GM12892 (cell line): ENCODE results near the gene ZCWPW2.

Source experiments
- POLR2A ChIP-seq: IDR thresholded peaks from 2 replicates; pipeline ENCODE4 v1.6.1; 2011; ENCODE audit warnings: low read depth, low read length, control low read depth
- POLR2AphosphoS5 ChIP-seq: IDR thresholded peaks from 2 replicates; pipeline ENCODE4 v1.6.1; 2011; ENCODE audit warnings: low read depth, low read length, control low read depth
- TAF1 ChIP-seq: IDR thresholded peaks from 2 replicates; pipeline ENCODE4 v1.6.1; 2011; ENCODE audit warnings: low read depth, mild to moderate bottlenecking, control low read depth, low read length, borderline replicate concordance

DNA sequence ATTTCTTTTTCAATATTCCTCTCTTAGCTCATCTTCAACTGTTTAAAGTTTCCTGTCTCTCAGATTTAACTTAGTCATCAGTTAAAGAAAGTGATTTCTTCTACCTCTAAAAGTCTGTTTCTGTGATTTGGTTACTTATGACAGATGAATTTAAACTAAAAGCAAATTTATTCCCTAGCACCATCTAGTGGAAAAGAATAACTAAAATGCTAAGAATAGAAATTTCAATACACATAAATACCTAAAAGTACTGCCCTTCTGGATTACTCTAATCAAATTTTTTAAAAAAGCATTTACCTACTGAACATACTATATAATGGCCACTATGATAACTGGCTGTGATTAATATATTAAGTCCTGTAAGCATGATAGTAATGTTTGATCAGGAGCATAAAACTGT, 14.0 kb upstream of the ZCWPW2 start:
- TF ChIP-seq POLR2A (no peak), TAF1 (no peak), POLR2AphosphoS5 (no peak)
